Hepatocyte (in vitro differentiated cells): ENCODE measurements around the gene IGSF9. TPM values are rescaled to one million over a fixed set of nuclear protein-coding genes. Genes with fewer than 3 reads are reported as not detected.
A peak's percentile ranks its signal among the peaks of the same experiment; 100 is the strongest.

Experiments used
- DNase-seq: peaks from one replicate; pipeline ENCODE4 v3.0.0-alpha.2; 2016; ENCODE audit warnings: low spot score
- H2AFZ ChIP-seq: fragments of 200-600 bp; sonication (generic); 2 replicates; pipeline ENCODE4 v1.6.0; 2016; ENCODE audit warnings: antibody characterized with exemption, mild to moderate bottlenecking
- H3K27ac ChIP-seq: fragments of 200-600 bp; sonication (generic); 2 replicates; pipeline ENCODE4 v1.5.1; 2016; ENCODE audit warnings: mild to moderate bottlenecking
- H3K27me3 ChIP-seq: fragments of 200-600 bp; sonication (generic); 2 replicates; pipeline ENCODE4 v1.6.1; 2016
- H3K36me3 ChIP-seq: fragments of 200-600 bp; sonication (generic); replicated peaks from 2 replicates; pipeline ENCODE4 v1.5.1; 2016; ENCODE audit warnings: low read depth; ENCODE audit not compliant: insufficient read depth
- H3K4me1 ChIP-seq: fragments of 200-600 bp; sonication (generic); 2 replicates; pipeline ENCODE4 v1.5.1; 2016; ENCODE audit warnings: mild to moderate bottlenecking, moderate library complexity; ENCODE audit not compliant: insufficient read depth
- H3K4me2 ChIP-seq: fragments of 200-600 bp; sonication (generic); 2 replicates; pipeline ENCODE4 v1.6.0; 2016
- H3K4me3 ChIP-seq: fragments of 200-600 bp; sonication (generic); 2 replicates; pipeline ENCODE4 v1.5.1; 2016; ENCODE audit warnings: mild to moderate bottlenecking
- H3K79me2 ChIP-seq: fragments of 200-600 bp; sonication (generic); 2 replicates; pipeline ENCODE4 v1.6.0; 2017; ENCODE audit warnings: mild to moderate bottlenecking
- H3K9me2 ChIP-seq: fragments of 200-600 bp; sonication (generic); replicated peaks from 2 replicates; pipeline ENCODE4 v1.6.0; 2017; ENCODE audit warnings: mild to moderate bottlenecking; ENCODE audit not compliant: insufficient read depth
- H3K9me3 ChIP-seq: fragments of 200-600 bp; sonication (generic); 2 replicates; pipeline ENCODE4 v1.5.1; 2016; ENCODE audit warnings: low read depth, mild to moderate bottlenecking
- H4K20me1 ChIP-seq: fragments of 200-600 bp; sonication (generic); 2 replicates; pipeline ENCODE4 v1.6.0; 2016; ENCODE audit warnings: mild to moderate bottlenecking; ENCODE audit not compliant: insufficient read depth, poor library complexity, severe bottlenecking
- CTCF ChIP-seq: fragments of 200-600 bp; sonication (generic); IDR thresholded peaks from 2 replicates; pipeline ENCODE4 v1.5.1; 2016; ENCODE audit warnings: antibody characterized with exemption, mild to moderate bottlenecking; ENCODE audit not compliant: poor library complexity
- EZH2 ChIP-seq: fragments of 200-600 bp; sonication (generic); IDR thresholded peaks from 2 replicates; pipeline ENCODE4 v1.6.1; 2016; ENCODE audit warnings: antibody characterized with exemption, mild to moderate bottlenecking, borderline replicate concordance
- EZH2phosphoT487 ChIP-seq: fragments of 200-600 bp; sonication (generic); IDR thresholded peaks from one replicate; pipeline ENCODE4 v1.6.1; 2018; ENCODE audit warnings: antibody characterized with exemption, mild to moderate bottlenecking, low read depth, moderate library complexity; ENCODE audit not compliant: unreplicated experiment, severe bottlenecking
- WGBS: methylation state at CpG from one replicate; pipeline ENCODE4 v1.1.6; 2016; ENCODE audit warnings: low lambda C conversion rate; ENCODE audit errors: missing lambda C conversion rate; 5-methylcytosine and 5-hydroxymethylcytosine counted together
- polyA plus RNA-seq: library from polyadenylated mRNA; unstranded; fragments of >200 nt; fragmentation: Nextera tagmentation; extraction: Ambion mirVana; gene quantifications from 2 replicates; pipeline ENCODE4 v1.2.1, GENCODE V29; 2016
- total RNA-seq: library from RNA; depleted of rRNA; stranded (reverse); fragments of >200 nt; gene quantifications from 2 replicates; pipeline ENCODE4 v1.2.3, GENCODE V29; 2014

Gene IGSF9
- total and polyA plus RNA-seq, 2 experiments from 2014 or later: 8.2 to 22.5 TPM

- no peaks in the 10 kb centered on the region for H4K20me1 ChIP-seq
- 97% methylated on average over 3 of the region's 3 CpGs for WGBS
- no peak overlapping the region for H2AFZ ChIP-seq
- no peak overlapping the region for H3K4me3 ChIP-seq
- TF ChIP-seq EZH2: no peak
- TF ChIP-seq CTCF: no peak
- TF ChIP-seq EZH2phosphoT487: no peak
- no peaks in the 10 kb centered on the region for H3K9me2 ChIP-seq
- no peak overlapping the region for H3K4me2 ChIP-seq
- no peak overlapping the region for H3K27ac ChIP-seq
- H3K79me2 ChIP-seq: no peaks in the 10 kb centered on the region
- no peak for DNase-seq
- no peaks in the 10 kb centered on the region for H3K36me3 ChIP-seq
- H3K9me3 ChIP-seq: no peaks in the 10 kb centered on the region
- H3K4me1 ChIP-seq: peaks cover 23% of the 10 kb centered on the region
- no peaks in the 10 kb centered on the region for H3K27me3 ChIP-seq
Measured at GRCh38 chr1:159968901-159969300, 23.5 kb upstream of the IGSF9 start.

- TF ChIP-seq EZH2: no peak
- TF ChIP-seq CTCF: no peak
- TF ChIP-seq EZH2phosphoT487: no peak
Measured at GRCh38 chr1:159965263-159965662, 19.9 kb upstream of the IGSF9 start.

GRCh38 chr1:159964144-159964543, 18.7 kb upstream of the IGSF9 start:
- Histone ChIP-seq H3K9me3 (no peaks in the 10 kb centered on the region), H2AFZ (no peak overlapping the region), H3K9me2 (no peaks in the 10 kb centered on the region), H3K79me2 (no peaks in the 10 kb centered on the region), H3K27me3 (no peaks in the 10 kb centered on the region), H3K4me2 (no peak overlapping the region), H3K4me1 (no peaks in the 10 kb centered on the region), H3K27ac (no peak overlapping the region), H3K36me3 (no peaks in the 10 kb centered on the region), H4K20me1 (no peaks in the 10 kb centered on the region), H3K4me3 (no peak overlapping the region)
- 63% methylated on average over 3 of the region's 3 CpGs for WGBS
- no peak for TF ChIP-seq CTCF
- no peak for TF ChIP-seq EZH2phosphoT487
- no peak for TF ChIP-seq EZH2
- no peak for DNase-seq

More at GRCh38 chr1:159965263-159965662, 19.9 kb upstream of the IGSF9 start:
- no peak for DNase-seq
- Histone ChIP-seq H3K79me2 (no peaks in the 10 kb centered on the region), H4K20me1 (no peaks in the 10 kb centered on the region), H3K9me2 (no peaks in the 10 kb centered on the region), H3K4me3 (no peak overlapping the region), H3K4me1 (peaks cover 11% of the 10 kb centered on the region), H3K36me3 (no peaks in the 10 kb centered on the region), H3K4me2 (no peak overlapping the region), H2AFZ (no peak overlapping the region), H3K9me3 (no peaks in the 10 kb centered on the region), H3K27ac (no peak overlapping the region), H3K27me3 (no peaks in the 10 kb centered on the region)
- WGBS: 93% methylated on average over 2 of the region's 2 CpGs

- Histone ChIP-seq H3K4me3 (no peak overlapping the region), H2AFZ (no peak overlapping the region), H3K4me1 (peaks cover 4% of the 10 kb centered on the region), H3K79me2 (no peaks in the 10 kb centered on the region), H3K9me3 (no peaks in the 10 kb centered on the region), H3K9me2 (no peaks in the 10 kb centered on the region), H3K27ac (no peak overlapping the region), H3K27me3 (no peaks in the 10 kb centered on the region), H4K20me1 (no peaks in the 10 kb centered on the region), H3K4me2 (peak overlapping the region; percentile 46), H3K36me3 (no peaks in the 10 kb centered on the region)
- DNase-seq: no peak
- 94% methylated on average over 11 of the region's 11 CpGs for WGBS
- TF ChIP-seq CTCF: no peak
- no peak for TF ChIP-seq EZH2
- TF ChIP-seq EZH2phosphoT487: no peak
Measured at GRCh38 chr1:159962176-159962575, 16.8 kb upstream of the IGSF9 start.
